GM20000 (cell line): ENCODE data around the gene AKIP1.

ENCODE experiments used
- DNase-seq: peaks from one replicate; pipeline ENCODE4 v3.0.0; 2012; ENCODE audit warnings: low spot score
- TF ChIP-seq, protein P1 (sequence below): IDR thresholded peaks from 2 replicates; pipeline ENCODE4 v1.5.1; 2012; ENCODE audit warnings: mild to moderate bottlenecking, control low read depth; ENCODE audit errors: extremely low read depth, missing control alignments

Gene AKIP1

DNA sequence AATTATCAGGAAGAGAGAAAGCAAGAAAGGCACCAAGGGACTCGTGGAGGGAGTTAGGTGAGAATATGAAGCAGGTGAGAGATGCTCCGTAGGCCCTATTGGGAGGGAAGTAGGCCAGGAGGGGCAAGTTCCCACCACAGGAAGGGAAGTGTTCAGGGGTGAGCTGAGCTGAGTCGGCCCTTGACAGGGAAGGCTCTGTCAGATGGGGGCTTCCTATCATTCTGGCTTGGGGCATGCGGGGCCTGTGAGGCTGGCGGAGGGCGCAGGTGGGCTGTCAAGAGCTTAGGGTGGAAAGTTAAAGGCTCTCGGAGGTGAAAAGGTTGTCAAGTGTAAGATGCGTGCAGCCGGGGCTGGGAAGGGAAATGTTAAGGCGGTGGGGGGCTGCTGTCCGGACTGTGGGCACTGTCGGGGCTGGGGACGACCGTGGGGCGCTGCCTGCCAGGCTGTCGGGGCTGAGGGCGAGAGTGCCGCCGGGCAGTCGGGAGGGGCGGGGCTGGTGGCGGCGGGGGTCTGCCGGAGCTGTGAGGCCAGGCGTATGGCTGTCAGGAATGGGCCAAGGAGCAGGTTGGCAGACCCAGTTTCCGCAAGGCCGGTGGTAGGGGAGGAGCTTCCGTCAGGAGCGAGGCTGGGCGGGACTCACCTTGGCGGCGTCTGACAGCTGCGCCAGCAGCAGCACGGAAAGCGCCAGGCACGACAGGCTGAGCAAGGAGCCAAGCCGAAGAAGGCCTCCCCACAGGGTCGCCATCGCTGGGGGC, 52.8 kb downstream of the AKIP1 start:
- TF ChIP-seq, protein P1, sequence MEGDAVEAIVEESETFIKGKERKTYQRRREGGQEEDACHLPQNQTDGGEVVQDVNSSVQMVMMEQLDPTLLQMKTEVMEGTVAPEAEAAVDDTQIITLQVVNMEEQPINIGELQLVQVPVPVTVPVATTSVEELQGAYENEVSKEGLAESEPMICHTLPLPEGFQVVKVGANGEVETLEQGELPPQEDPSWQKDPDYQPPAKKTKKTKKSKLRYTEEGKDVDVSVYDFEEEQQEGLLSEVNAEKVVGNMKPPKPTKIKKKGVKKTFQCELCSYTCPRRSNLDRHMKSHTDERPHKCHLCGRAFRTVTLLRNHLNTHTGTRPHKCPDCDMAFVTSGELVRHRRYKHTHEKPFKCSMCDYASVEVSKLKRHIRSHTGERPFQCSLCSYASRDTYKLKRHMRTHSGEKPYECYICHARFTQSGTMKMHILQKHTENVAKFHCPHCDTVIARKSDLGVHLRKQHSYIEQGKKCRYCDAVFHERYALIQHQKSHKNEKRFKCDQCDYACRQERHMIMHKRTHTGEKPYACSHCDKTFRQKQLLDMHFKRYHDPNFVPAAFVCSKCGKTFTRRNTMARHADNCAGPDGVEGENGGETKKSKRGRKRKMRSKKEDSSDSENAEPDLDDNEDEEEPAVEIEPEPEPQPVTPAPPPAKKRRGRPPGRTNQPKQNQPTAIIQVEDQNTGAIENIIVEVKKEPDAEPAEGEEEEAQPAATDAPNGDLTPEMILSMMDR, result no peak
- peak; percentile 88 for DNase-seq

DNA sequence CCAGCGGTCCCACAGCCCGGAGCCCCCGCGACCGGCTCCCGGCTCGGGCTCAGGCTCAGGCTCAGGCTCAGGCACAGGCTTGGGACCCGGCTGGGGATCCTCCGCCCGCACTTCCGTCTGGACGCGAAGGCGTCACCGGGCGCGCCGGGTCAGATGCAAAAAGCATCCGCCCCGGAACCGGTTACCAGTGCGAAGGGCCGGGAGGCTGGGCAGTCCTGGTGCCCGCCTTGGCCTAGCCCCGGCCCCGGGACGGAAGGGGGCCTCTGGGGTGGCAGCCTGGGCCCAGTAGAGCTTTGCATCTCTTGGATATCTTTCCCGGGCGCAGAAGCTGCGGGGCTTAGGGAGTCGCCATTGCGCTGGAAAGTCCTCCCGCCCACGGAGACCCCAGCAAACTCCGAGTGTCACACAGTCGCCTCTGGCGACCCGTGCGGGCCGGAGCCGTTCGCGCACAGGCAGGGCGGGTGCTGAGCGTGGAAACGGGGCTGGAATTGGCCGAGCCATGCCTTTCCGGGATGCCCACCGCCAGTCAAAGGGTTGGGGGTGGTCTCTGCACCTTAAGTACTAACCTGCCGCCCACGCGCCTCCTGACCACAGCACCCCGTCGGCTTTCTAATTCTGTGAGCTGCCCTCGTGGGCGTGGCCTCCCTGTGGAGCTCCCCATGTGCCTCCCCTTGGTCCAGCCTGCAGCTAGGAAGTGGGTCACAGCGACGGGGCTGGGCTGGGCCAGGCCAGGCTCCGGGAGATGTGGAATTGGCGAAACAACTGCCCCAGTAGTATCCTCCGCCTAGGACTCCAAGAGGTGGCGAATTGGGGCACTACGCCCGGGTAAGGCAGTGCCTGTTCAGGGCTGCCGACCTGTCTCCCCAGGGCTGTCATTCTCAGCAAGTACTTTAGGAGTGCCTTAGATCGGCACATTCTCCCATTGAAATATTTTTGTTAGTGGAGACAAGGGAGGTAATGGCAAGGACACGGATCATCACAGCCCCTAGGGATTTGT, 53.6 kb downstream of the AKIP1 start, which contains the start of gene TMEM9B:
TSS of gene TMEM9B (minus strand) at position 119 of the 997 bp plus-strand sequence. CDS start 129 bp downstream, outside the sequence.
- peak; percentile 92 for DNase-seq
- TF ChIP-seq, protein P1, result no peak

DNA sequence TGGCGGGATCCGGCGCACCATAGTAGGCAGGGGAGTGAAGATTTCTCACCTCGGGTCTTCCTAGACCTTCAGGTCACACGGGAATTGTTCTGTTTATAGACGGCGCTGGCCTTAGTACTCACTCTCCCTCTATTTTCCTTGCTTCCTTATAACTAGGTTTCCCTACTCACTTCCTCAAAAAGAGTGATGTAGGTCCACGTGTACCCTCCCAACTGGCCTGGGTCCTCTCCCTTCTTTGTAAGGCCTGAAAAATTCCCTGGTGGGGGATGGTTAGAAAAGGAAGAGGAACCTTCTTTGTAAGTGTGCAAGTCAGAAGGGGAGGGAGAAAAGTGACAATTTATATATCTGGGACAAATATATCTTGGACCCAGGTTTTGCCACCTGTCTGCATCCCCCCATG, 56.2 kb downstream of the AKIP1 start:
- DNase-seq, result no peak
- TF ChIP-seq, protein P1, result no peak
